ENCODE data around the gene RFXAP. TPM values are rescaled to one million over a fixed set of nuclear protein-coding genes. Genes with fewer than 3 reads are reported as not detected.

Gene RFXAP
- total and polyA plus RNA-seq, 2 donors (not counting 3 experiments of a cell fraction or from before 2014, with no cell fraction given): 3.0 to 7.2 TPM

DNA sequence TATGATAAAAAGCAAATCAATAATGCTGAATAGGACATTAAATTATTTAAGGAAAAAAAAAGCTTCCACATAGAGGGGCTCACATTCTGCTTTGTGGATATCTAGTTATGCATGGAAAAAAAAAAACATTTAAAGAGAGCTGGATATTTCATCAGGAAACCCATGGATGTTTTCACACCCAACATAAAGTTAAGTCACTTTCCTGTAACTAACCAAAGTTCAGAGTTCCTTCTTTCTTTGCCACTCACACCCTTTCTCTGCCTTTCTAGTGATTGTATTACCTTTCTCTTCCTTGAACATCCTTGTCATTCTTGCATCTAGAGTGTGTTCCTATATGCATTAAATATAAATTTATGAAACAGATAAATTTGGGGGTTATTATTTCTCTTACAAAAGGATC, 47.2 kb downstream of the RFXAP start:
- no peak for TF ChIP-seq POLR2A (IDR thresholded peaks at IDR 0.05; ENCODE audit: low read depth, low read length)
- no peak for TF ChIP-seq GATA2 (IDR thresholded peaks at IDR 0.05; ENCODE audit: insufficient read depth, insufficient read length, low read depth, low read length)
- TF ChIP-seq, protein P1, sequence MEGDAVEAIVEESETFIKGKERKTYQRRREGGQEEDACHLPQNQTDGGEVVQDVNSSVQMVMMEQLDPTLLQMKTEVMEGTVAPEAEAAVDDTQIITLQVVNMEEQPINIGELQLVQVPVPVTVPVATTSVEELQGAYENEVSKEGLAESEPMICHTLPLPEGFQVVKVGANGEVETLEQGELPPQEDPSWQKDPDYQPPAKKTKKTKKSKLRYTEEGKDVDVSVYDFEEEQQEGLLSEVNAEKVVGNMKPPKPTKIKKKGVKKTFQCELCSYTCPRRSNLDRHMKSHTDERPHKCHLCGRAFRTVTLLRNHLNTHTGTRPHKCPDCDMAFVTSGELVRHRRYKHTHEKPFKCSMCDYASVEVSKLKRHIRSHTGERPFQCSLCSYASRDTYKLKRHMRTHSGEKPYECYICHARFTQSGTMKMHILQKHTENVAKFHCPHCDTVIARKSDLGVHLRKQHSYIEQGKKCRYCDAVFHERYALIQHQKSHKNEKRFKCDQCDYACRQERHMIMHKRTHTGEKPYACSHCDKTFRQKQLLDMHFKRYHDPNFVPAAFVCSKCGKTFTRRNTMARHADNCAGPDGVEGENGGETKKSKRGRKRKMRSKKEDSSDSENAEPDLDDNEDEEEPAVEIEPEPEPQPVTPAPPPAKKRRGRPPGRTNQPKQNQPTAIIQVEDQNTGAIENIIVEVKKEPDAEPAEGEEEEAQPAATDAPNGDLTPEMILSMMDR (IDR thresholded peaks at IDR 0.05; ENCODE audit: extremely low read depth in 1 of 2, insufficient read depth in 1 of 2, low read depth in 1 of 2, low read length in 2 of 2): no peak
- TF ChIP-seq MYC (IDR thresholded peaks at IDR 0.05; ENCODE audit: low read depth, low read length): no peak
- TF ChIP-seq JUN (IDR thresholded peaks at IDR 0.05; ENCODE audit: borderline replicate concordance, insufficient read depth, insufficient read length, low read depth): no peak
- TF ChIP-seq EZH2 (IDR thresholded peaks at IDR 0.05; ENCODE audit: borderline replicate concordance, low read depth, low read length, severe bottlenecking): no peak
- TF ChIP-seq, protein P2, sequence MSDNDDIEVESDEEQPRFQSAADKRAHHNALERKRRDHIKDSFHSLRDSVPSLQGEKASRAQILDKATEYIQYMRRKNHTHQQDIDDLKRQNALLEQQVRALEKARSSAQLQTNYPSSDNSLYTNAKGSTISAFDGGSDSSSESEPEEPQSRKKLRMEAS (IDR thresholded peaks at IDR 0.05; ENCODE audit: insufficient read depth, insufficient read length): no peak
- H3K36me3 ChIP-seq (ENCODE audit: control insufficient read depth in 2 of 2, extremely low read depth in 1 of 2, insufficient read depth in 2 of 2, low read length in 2 of 2): peaks cover 0 to 2% of the 10 kb centered on the region in 2 experiments
- no peaks in the 10 kb centered on the region for H3K9me3 ChIP-seq (replicated peaks; ENCODE audit: control insufficient read depth, insufficient read depth, low read length)
- ChIA-PET POLR2A (interaction anchor here (0.5 kb wide), 1 partner anchor 134 kb away, joined by 4 read pairs; no protein-coding TSS in a partner anchor), CTCF (interaction anchor here (0.6 to 3.8 kb wide), 7 partner anchors 8 to 116 kb away, joined by 3 to 19 read pairs (median 3); no protein-coding TSS in a partner anchor)
- H3K4me3 ChIP-seq (replicated peaks in 1 of 3; ENCODE audit: insufficient read depth in 1 of 3, low read depth in 1 of 3, low read length in 3 of 3): no peak overlapping the region
- intact Hi-C loops (cut with micrococcal nuclease) (no loop called here), dilution Hi-C loops (cut with MboI; ENCODE audit: extremely low pct_ligation_motif_present, low sequenced_read_pairs) (loop anchor here (25.0 kb wide), 1 partner anchor 121 kb away; the partner anchor contains the start of gene ALG5)
- no peak overlapping the region for H3K27ac ChIP-seq (ENCODE audit: insufficient read depth, low read depth, low read length)
- H2AFZ ChIP-seq (ENCODE audit: low read depth, low read length): no peak overlapping the region
- H3K9ac ChIP-seq (replicated peaks; ENCODE audit: extremely low read depth, insufficient read depth, low read length): no peak overlapping the region
- DNase-seq (ENCODE audit: low read depth, low spot score): peak; percentile 31
- H3K9me1 ChIP-seq (replicated peaks; ENCODE audit: control insufficient read depth, extremely low read depth, insufficient read depth, low read length): no peaks in the 10 kb centered on the region
- H3K79me2 ChIP-seq (ENCODE audit: control insufficient read depth, insufficient read depth, low read length): no peaks in the 10 kb centered on the region
- H3K27me3 ChIP-seq (ENCODE audit: control insufficient read depth in 2 of 2, insufficient read depth in 2 of 2, low read length in 2 of 2): no peaks in the 10 kb centered on the region
- H3K4me1 ChIP-seq (ENCODE audit: control insufficient read depth, extremely low read depth, insufficient read depth, low read length): peaks cover 18% of the 10 kb centered on the region
- H4K20me1 ChIP-seq (replicated peaks; ENCODE audit: control insufficient read depth, extremely low read depth, insufficient read depth, low read length): no peaks in the 10 kb centered on the region
- no TSS peak for BruUV-seq (replicated peaks)
- peak; percentile 26 for FAIRE-seq
- H3K4me2 ChIP-seq (ENCODE audit: insufficient read depth, low read length): no peak overlapping the region
